K562 (cell line): Measurements from ENCODE around the gene MAPK13. TPM values are rescaled to one million over a fixed set of nuclear protein-coding genes. Genes with fewer than 3 reads are reported as not detected.

Experiments
- ATAC-seq: fragments of 200-7000 bp; cut with Tn5 transposase; 3 replicates; pipeline ENCODE4 v1.9.1; 2020; ENCODE audit warnings: moderate library complexity
- BruUV-seq: library from RNA; stranded (reverse); fragments of 400-500 nt; replicated peaks from 2 replicates; lab custom pipeline; 2021; lab: Mats Ljungman, UMichigan
- CTCF ChIA-PET: fragments of 300-600 bp; formaldehyde crosslinking; extraction: SDS; loops from one replicate; lab custom pipeline; 2021; ENCODE audit warnings: low intra/inter-chr PET ratio; lab: Yijun Ruan, JAX
- POLR2A ChIA-PET: fragments of 300-600, 350-650 bp; sonication (Branson Sonifier 250); formaldehyde crosslinking; extraction: SDS; loops from one replicate; lab custom pipeline; 2021; ENCODE audit warnings: antibody characterized with exemption, inconsistent platforms; lab: Yijun Ruan, JAX
- DNase-seq, 4 experiments: peaks; one replicate each; pipeline versions ENCODE4 v3.0.0 to v3.0.0-alpha.2; 2011 to 2018; ENCODE audit warnings: low spot score in 3 of 4, mixed read lengths in 3 of 4; ENCODE audit errors: extremely low read depth in 1 of 4
- FAIRE-seq: peaks from 2 replicates; lab custom pipeline; 2011; peaks lifted over from hg19 to GRCh38; lab: Jason Lieb, UNC
- H2AFZ ChIP-seq: 2 replicates; pipeline ENCODE4 v1.6.0; 2011; ENCODE audit warnings: low read depth, low read length, control low read depth, inconsistent platforms
- H3K27ac ChIP-seq: fragments of 200-600 bp; 3 replicates; pipeline ENCODE4 v1.8.0; 2011; ENCODE audit warnings: low read depth, mild to moderate bottlenecking, control low read depth, inconsistent platforms, low read length, moderate library complexity, mixed read lengths; ENCODE audit errors: extremely low read depth
- H3K27me3 ChIP-seq, 2 experiments: fragments of 300-600 bp in 1 of 2; 2 replicates in 1 of 2; 3 replicates in 1 of 2; pipeline versions ENCODE4 v1.6.0 to v1.8.0; 2011; ENCODE audit warnings: inconsistent platforms in 2 of 2, low read length in 2 of 2, mild to moderate bottlenecking in 1 of 2, mixed read lengths in 1 of 2, moderate library complexity in 1 of 2; ENCODE audit not compliant: control insufficient read depth in 2 of 2, insufficient read depth in 2 of 2
- H3K36me3 ChIP-seq: fragments of 300-600 bp; 3 replicates; pipeline ENCODE4 v1.8.0; 2011; ENCODE audit warnings: mild to moderate bottlenecking, low read length, inconsistent platforms; ENCODE audit not compliant: control insufficient read depth, insufficient read depth
- H3K4me1 ChIP-seq, 2 experiments: fragments of 200-600 bp in 1 of 2; replicated peaks in 1 of 2; 2 replicates in 1 of 2; 3 replicates in 1 of 2; pipeline versions ENCODE4 v1.5.1 to v1.8.0; 2011; ENCODE audit warnings: inconsistent platforms in 2 of 2, low read length in 2 of 2, mild to moderate bottlenecking in 1 of 2, mixed read lengths in 1 of 2, moderate library complexity in 1 of 2; ENCODE audit not compliant: control insufficient read depth in 2 of 2, insufficient read depth in 2 of 2
- H3K4me2 ChIP-seq: 2 replicates; pipeline ENCODE4 v1.6.1; 2011; ENCODE audit warnings: low read length, control low read depth, inconsistent platforms, mixed read lengths; ENCODE audit not compliant: insufficient read depth
- H3K4me3 ChIP-seq: fragments of 200-600 bp; sonication (generic), shearing (Covaris generic); 2 replicates; pipeline ENCODE4 v1.5.1; 2016; ENCODE audit warnings: control low read depth, inconsistent platforms
- H3K79me2 ChIP-seq: fragments of 200-600 bp; 3 replicates; pipeline ENCODE4 v1.8.0; 2011; ENCODE audit warnings: low read length, inconsistent platforms; ENCODE audit not compliant: control insufficient read depth, insufficient read depth
- H3K9ac ChIP-seq, 2 experiments: 2 replicates each; pipeline versions ENCODE4 v1.6.0 to v1.6.1; 2011; ENCODE audit warnings: low read depth in 2 of 2, low read length in 2 of 2, control low read depth in 1 of 2, inconsistent platforms in 1 of 2, mild to moderate bottlenecking in 1 of 2, mixed read lengths in 1 of 2; ENCODE audit not compliant: insufficient read depth in 1 of 2
- H3K9me1 ChIP-seq: one replicate; pipeline ENCODE4 v1.6.0; 2011; ENCODE audit warnings: inconsistent platforms, mild to moderate bottlenecking, low read length, moderate library complexity; ENCODE audit not compliant: control insufficient read depth, insufficient read depth
- H3K9me3 ChIP-seq: replicated peaks from 2 replicates; pipeline ENCODE4 v1.5.1; 2011; ENCODE audit warnings: low read depth, low read length, inconsistent platforms; ENCODE audit not compliant: control insufficient read depth, insufficient read depth
- H4K20me1 ChIP-seq: replicated peaks from 2 replicates; pipeline ENCODE4 v1.6.1; 2011; ENCODE audit warnings: low read length, inconsistent platforms, mixed read lengths; ENCODE audit not compliant: control insufficient read depth, insufficient read depth
- MAFG ChIP-seq: fragments of 450-650 bp; conservative IDR thresholded peaks from 2 replicates; pipeline ENCODE4 v1.6.1; 2016; ENCODE audit warnings: missing genetic modification characterization, missing compliant biosample characterization
- SFPQ ChIP-seq: fragments of 200-400 bp; formaldehyde crosslinking; IDR thresholded peaks from 2 replicates; pipeline ENCODE4 v1.6.1; 2017; ENCODE audit warnings: mild to moderate bottlenecking, low read depth, low read length, moderate library complexity
- TCF15 ChIP-seq: fragments of 250-450 bp; sonication (Bioruptor Pico); IDR thresholded peaks from 2 replicates; pipeline ENCODE4 v1.8.0; 2022; ENCODE audit warnings: moderate library complexity, mild to moderate bottlenecking, inconsistent platforms
- TGIF2 ChIP-seq: sonication (generic); formaldehyde crosslinking; IDR thresholded peaks from 2 replicates; pipeline ENCODE4 v1.8.1; 2022; ENCODE audit warnings: mild to moderate bottlenecking, missing genetic modification reagents, moderate library complexity
- ZBTB40 ChIP-seq, 2 experiments: fragments of 450-650 bp in 1 of 2; sonication (generic) in 1 of 2; formaldehyde crosslinking in 1 of 2; IDR thresholded peaks; 2 replicates each; pipeline versions ENCODE4 v1.7.1 to v1.9.0; 2016 to 2022; ENCODE audit warnings: inconsistent platforms in 1 of 2, mild to moderate bottlenecking in 1 of 2, missing genetic modification reagents in 1 of 2
- WGBS: fragments of 100-300 bp; shearing (Covaris generic); methylation state at CpG from one replicate; pipeline ENCODE4 v1.1.6; 2016; ENCODE audit warnings: low coverage, mixed read lengths; ENCODE audit not compliant: insufficient coverage; ENCODE audit errors: missing lambda C conversion rate; 5-methylcytosine and 5-hydroxymethylcytosine counted together
- in situ Hi-C: fragments of 300-500 bp; cut with MboI; formaldehyde crosslinking; loops from 4 replicates; pipeline ENCODE4 v1.15.0; 2018; ENCODE audit warnings: inconsistent platforms, mixed read lengths
- intact Hi-C: fragments of 100-400 bp; cut with micrococcal nuclease; formaldehyde crosslinking; loops from 2 replicates; pipeline ENCODE4 v1.14.2; 2022
- polyA plus RNA-seq, 8 experiments: library from polyadenylated mRNA; depleted of rRNA in 4 of 8; stranded (reverse) in 5 of 8; unstranded in 3 of 8; fragments of >200 nt; fragmentation: Nextera tagmentation in 2 of 8; fragmentation: Illumina TruSeq in 1 of 8; extraction: Ambion mirVana in 2 of 8; extraction: Trizol in 1 of 8; gene quantifications; 2 replicates each; pipeline versions ENCODE4 v1.2.1 to v1.2.3, GENCODE V29; 2011 to 2014; ENCODE audit warnings: inconsistent platforms in 1 of 8, missing spikeins in 1 of 8
- total RNA-seq, 7 experiments: library from RNA; depleted of rRNA in 6 of 7; stranded (reverse); fragments of >200 nt in 6 of 7; fragmentation: Illumina TruSeq in 2 of 7; extraction: Trizol in 2 of 7; gene quantifications; 2 replicates each; pipeline versions ENCODE4 v1.2.1 to v1.2.3, GENCODE V29; 2011 to 2021; ENCODE audit warnings: low replicate concordance in 1 of 7

Gene MAPK13
- total and polyA plus RNA-seq, 9 of the 15 experiments (the other 6 are each of a cell fraction or from before 2014, with no cell fraction given) = 0.03 to 2.3 (median 0.48) TPM; not detected in 1

GRCh38 chr6:36094238-36094637, 36.1 kb upstream of the MAPK13 start:
- FAIRE-seq = no peak
- Histone ChIP-seq H3K9me3 (no peaks in the 10 kb centered on the region), H3K4me1 (peaks cover under 1 to 21% of the 10 kb centered on the region in 2 experiments; a peak in 4 of 5 replicates), H3K27ac (peak overlapping the region; percentile 52; the same call in 1 of the 3 replicates), H4K20me1 (no peaks in the 10 kb centered on the region), H3K9me1 (peaks cover 3% of the 10 kb centered on the region), H3K27me3 (no peaks in the 10 kb centered on the region), H3K36me3 (peaks cover 28% of the 10 kb centered on the region), H3K4me3 (no peak overlapping the region), H3K4me2 (no peak overlapping the region), H3K9ac (no peak overlapping the region), H2AFZ (no peak overlapping the region), H3K79me2 (no peaks in the 10 kb centered on the region)
- TF ChIP-seq ZBTB40 (IDR thresholded peaks at IDR 0.05) = peak; percentile 94
- TF ChIP-seq ZBTB40 (CRISPR knock-in tag; IDR thresholded peaks at IDR 0.05) = peak; percentile 70
- TF ChIP-seq MAFG (tag) = no peak
- TF ChIP-seq SFPQ = no peak
- no peak for TF ChIP-seq TGIF2 (CRISPR knock-in tag)
- TF ChIP-seq TCF15 = no peak
- DNase-seq = no peak
- ATAC-seq = no peak
- 92% methylated on average over 2 of the region's 2 CpGs for whole genome bisulfite sequencing
- in situ Hi-C loops (no loop called here), intact Hi-C loops (loop anchor here (10.0 kb wide), 2 partner anchors 359 to 569 kb away; partner anchors contain the start of gene ARMC12)
- BruUV-seq = no TSS peak
- ChIA-PET CTCF (interaction anchor here (0.7 to 2.0 kb wide), 3 partner anchors 67 to 262 kb away, joined by 4 to 18 read pairs (median 6); partner anchors contain the start of genes BRPF3 and MAPK14), POLR2A (interaction anchor here (0.6 to 1.4 kb wide), 6 partner anchors 9 to 94 kb away, joined by 3 to 6 read pairs (median 3); partner anchors contain the start of gene MAPK14)
